Left ventricle myocardium inferior (tissue), 1 donor: Measurements from ENCODE around the gene ADK. TPM values are rescaled to one million over a fixed set of nuclear protein-coding genes. Genes with fewer than 3 reads are reported as not detected.

Experiments used
- DNase-seq: peaks from one replicate; pipeline ENCODE4 v3.0.0-alpha.2; 2020
- H3K27ac ChIP-seq: fragments of 200-600 bp; replicated peaks from 2 replicates; pipeline ENCODE4 v1.8.0; 2021
- H3K27me3 ChIP-seq: fragments of 200-600 bp; 2 replicates; pipeline ENCODE4 v1.8.0; 2021; ENCODE audit warnings: low read depth
- H3K36me3 ChIP-seq: fragments of 200-600 bp; 2 replicates; pipeline ENCODE4 v1.8.0; 2021
- H3K4me1 ChIP-seq: fragments of 200-600 bp; 2 replicates; pipeline ENCODE4 v1.8.0; 2021
- H3K4me3 ChIP-seq: fragments of 200-600 bp; 2 replicates; pipeline ENCODE4 v1.8.0; 2021; ENCODE audit warnings: mild to moderate bottlenecking, moderate library complexity
- H3K9me3 ChIP-seq: fragments of 200-600 bp; replicated peaks from 2 replicates; pipeline ENCODE4 v1.8.0; 2021
- CTCF ChIP-seq: fragments of 200-600 bp; IDR thresholded peaks from 2 replicates; pipeline ENCODE4 v1.8.0; 2021; ENCODE audit warnings: antibody characterized with exemption, mild to moderate bottlenecking, borderline replicate concordance
- intact Hi-C: fragments of 100-400 bp; cut with micrococcal nuclease; formaldehyde crosslinking; loops from one replicate; pipeline ENCODE4 v1.11.0; 2022
- total RNA-seq: library from RNA; stranded (reverse); fragmentation: NEBNext Ultra II Directional; extraction: Animal tissue kit (Norgen Biotek cat#: 25700); gene quantifications from one replicate; pipeline ENCODE4 v1.2.1, GENCODE V29; 2021
- donor health status: DM: no; HTN: yes; CAD: no; lungs with severe emphysema.

The ADK gene
- total RNA-seq, 1 donor from 2014 or later: 41.3 TPM

- no peaks in the 10 kb centered on the region for H3K27me3 ChIP-seq
- intact Hi-C loops: no loop called here
- H3K4me1 ChIP-seq: no peaks in the 10 kb centered on the region
- TF ChIP-seq CTCF: peak; percentile 62
- H3K36me3 ChIP-seq: peaks cover 9% of the 10 kb centered on the region
- no peak overlapping the region for H3K4me3 ChIP-seq
- DNase-seq: no peak
- H3K9me3 ChIP-seq: no peaks in the 10 kb centered on the region
- H3K27ac ChIP-seq: no peak overlapping the region
Observed at GRCh38 chr10:74244097-74244685, 93.2 kb downstream of the ADK start.

GRCh38 chr10:74244807-74245206, 93.8 kb downstream of the ADK start:
- H3K27ac ChIP-seq: no peak overlapping the region
- peaks cover 9% of the 10 kb centered on the region for H3K36me3 ChIP-seq
- intact Hi-C loops: no loop called here
- no peak overlapping the region for H3K4me3 ChIP-seq
- no peak for TF ChIP-seq CTCF
- H3K9me3 ChIP-seq: no peaks in the 10 kb centered on the region
- H3K4me1 ChIP-seq: no peaks in the 10 kb centered on the region
- no peak for DNase-seq
- H3K27me3 ChIP-seq: no peaks in the 10 kb centered on the region

- DNase-seq: no peak
- Histone ChIP-seq H3K27me3 (no peaks in the 10 kb centered on the region), H3K4me3 (no peak overlapping the region), H3K9me3 (no peaks in the 10 kb centered on the region), H3K27ac (no peak overlapping the region), H3K4me1 (no peaks in the 10 kb centered on the region), H3K36me3 (peaks cover 9% of the 10 kb centered on the region)
- intact Hi-C loops: no loop called here
- no peak for TF ChIP-seq CTCF
Observed at GRCh38 chr10:74246495-74246894, 95.5 kb downstream of the ADK start.

GRCh38 chr10:74249865-74250264, 98.8 kb downstream of the ADK start:
- DNase-seq: no peak
- intact Hi-C loops: no loop called here
- Histone ChIP-seq H3K36me3 (no peaks in the 10 kb centered on the region), H3K4me3 (no peak overlapping the region), H3K27me3 (no peaks in the 10 kb centered on the region), H3K4me1 (no peaks in the 10 kb centered on the region), H3K27ac (no peak overlapping the region), H3K9me3 (no peaks in the 10 kb centered on the region)
- TF ChIP-seq CTCF: no peak

- Histone ChIP-seq H3K4me3 (no peak overlapping the region), H3K27me3 (no peaks in the 10 kb centered on the region), H3K4me1 (peaks cover 7% of the 10 kb centered on the region), H3K36me3 (no peaks in the 10 kb centered on the region), H3K27ac (no peak overlapping the region), H3K9me3 (no peaks in the 10 kb centered on the region)
- TF ChIP-seq CTCF: no peak
- intact Hi-C loops: no loop called here
- DNase-seq: no peak
Observed at GRCh38 chr10:74255214-74255613, 104.2 kb downstream of the ADK start.
